ENCODE measurements around the gene TTLL11. TPM values are rescaled to one million over a fixed set of nuclear protein-coding genes. Genes with fewer than 3 reads are reported as not detected.

The TTLL11 gene
- total RNA-seq, 4 donors from 2014 or later: 7.9 to 14.4 (median 9.7) TPM

DNA sequence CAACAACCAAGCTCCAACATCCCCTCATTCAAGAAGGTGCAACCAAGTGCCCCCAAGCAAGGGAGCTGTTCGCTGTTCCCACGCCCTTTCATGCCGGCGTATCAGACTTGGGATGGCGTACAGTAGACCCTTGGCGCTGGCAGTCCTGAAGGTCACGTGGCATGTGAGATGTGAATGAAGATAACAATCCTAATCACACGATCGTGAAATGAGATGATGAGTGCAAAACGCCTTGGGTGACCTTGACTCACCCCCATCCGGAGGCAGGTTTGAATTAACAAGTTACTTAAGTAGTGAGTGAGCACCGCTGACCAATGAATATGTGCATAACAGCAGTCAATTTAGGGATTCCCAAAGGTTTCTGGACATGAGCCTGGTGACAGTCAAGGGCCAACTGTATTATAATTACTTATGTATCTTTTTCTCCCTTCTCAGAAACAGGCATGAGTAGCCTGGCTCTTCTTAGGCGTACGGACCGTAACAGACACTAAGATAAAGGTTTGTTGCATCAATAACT is 150.2 kb downstream of the TTLL11 start:
- no peak for TF ChIP-seq POLR2A (IDR thresholded peaks at IDR 0.05)
- TF ChIP-seq, protein P1, sequence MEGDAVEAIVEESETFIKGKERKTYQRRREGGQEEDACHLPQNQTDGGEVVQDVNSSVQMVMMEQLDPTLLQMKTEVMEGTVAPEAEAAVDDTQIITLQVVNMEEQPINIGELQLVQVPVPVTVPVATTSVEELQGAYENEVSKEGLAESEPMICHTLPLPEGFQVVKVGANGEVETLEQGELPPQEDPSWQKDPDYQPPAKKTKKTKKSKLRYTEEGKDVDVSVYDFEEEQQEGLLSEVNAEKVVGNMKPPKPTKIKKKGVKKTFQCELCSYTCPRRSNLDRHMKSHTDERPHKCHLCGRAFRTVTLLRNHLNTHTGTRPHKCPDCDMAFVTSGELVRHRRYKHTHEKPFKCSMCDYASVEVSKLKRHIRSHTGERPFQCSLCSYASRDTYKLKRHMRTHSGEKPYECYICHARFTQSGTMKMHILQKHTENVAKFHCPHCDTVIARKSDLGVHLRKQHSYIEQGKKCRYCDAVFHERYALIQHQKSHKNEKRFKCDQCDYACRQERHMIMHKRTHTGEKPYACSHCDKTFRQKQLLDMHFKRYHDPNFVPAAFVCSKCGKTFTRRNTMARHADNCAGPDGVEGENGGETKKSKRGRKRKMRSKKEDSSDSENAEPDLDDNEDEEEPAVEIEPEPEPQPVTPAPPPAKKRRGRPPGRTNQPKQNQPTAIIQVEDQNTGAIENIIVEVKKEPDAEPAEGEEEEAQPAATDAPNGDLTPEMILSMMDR (IDR thresholded peaks at IDR 0.05): no peak
- intact Hi-C loops (cut with DNase I): no loop called here
- 92 to 96% methylated on average over 15 of the region's 15 CpGs for WGBS, 2 donors
- Histone ChIP-seq H3K4me1 (peaks cover 0 to 9% of the 10 kb centered on the region in 2 donors), H3K27ac (no peak overlapping the region), H3K4me3 (replicated peaks in 1 of 3) (no peak overlapping the region), H3K36me3 (no peaks in the 10 kb centered on the region), H3K27me3 (no peaks in the 10 kb centered on the region), H3K9me3 (no peaks in the 10 kb centered on the region)
- DNase-seq: no peak

DNA sequence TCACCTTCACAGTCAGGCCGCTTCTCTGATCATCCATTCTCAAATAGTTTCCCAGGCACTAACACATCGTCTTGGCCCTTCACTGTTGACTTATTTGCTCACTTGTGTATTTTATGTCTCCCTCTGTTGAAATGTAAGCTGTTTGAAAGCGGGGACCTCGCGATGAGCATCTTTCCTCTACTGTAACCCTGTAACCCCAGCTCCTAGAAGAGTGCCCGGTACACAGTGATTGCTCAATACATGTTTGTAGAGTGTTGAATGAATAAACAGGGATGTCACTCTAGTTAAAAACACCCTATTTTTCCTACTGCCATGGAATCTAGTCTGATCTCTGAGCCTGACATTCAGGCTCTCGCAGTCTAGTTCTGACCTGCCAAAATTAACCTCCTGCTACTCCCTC is 150.8 kb downstream of the TTLL11 start:
- DNase-seq: no peak
- Histone ChIP-seq H3K27me3 (no peaks in the 10 kb centered on the region), H3K4me3 (replicated peaks in 1 of 3) (no peak overlapping the region), H3K4me1 (peaks cover 0 to 5% of the 10 kb centered on the region in 2 donors), H3K36me3 (no peaks in the 10 kb centered on the region), H3K27ac (no peak overlapping the region), H3K9me3 (no peaks in the 10 kb centered on the region)
- WGBS, 2 donors: 93 to 95% methylated on average over 7 of the region's 7 CpGs
- intact Hi-C loops (cut with DNase I): no loop called here
- TF ChIP-seq, protein P1 (IDR thresholded peaks at IDR 0.05): no peak
- no peak for TF ChIP-seq POLR2A (IDR thresholded peaks at IDR 0.05)

DNA sequence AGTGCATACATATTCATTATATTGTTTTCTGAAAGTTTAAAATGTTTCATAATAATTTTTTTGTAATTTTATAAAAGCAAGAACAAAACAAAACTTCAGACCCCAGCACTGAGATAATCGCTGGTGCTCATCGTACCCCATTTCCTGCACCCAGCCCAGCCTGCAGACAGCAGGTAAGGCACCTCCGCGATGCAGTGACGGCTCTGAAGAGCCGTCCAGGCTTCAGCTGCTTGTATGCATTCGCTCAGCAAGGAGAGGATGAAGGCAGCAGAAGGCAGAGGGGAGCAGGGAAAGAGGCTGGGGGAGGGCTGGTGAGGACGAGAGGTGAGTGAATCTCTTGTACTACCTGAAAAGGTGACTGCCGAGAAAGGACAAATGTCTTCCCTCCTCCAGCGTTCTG is 153.5 kb downstream of the TTLL11 start:
- Histone ChIP-seq H3K4me3 (replicated peaks in 1 of 3) (no peak overlapping the region), H3K9me3 (no peaks in the 10 kb centered on the region), H3K27me3 (no peaks in the 10 kb centered on the region), H3K27ac (no peak overlapping the region), H3K4me1 (peaks cover 5 to 13% of the 10 kb centered on the region in 2 donors), H3K36me3 (no peaks in the 10 kb centered on the region)
- WGBS, 2 donors: 75 to 78% methylated on average over 10 of the region's 10 CpGs
- TF ChIP-seq, protein P1 (IDR thresholded peaks at IDR 0.05): no peak
- no peak for TF ChIP-seq POLR2A (IDR thresholded peaks at IDR 0.05)
- no peak for DNase-seq
- intact Hi-C loops (cut with DNase I): no loop called here

DNA sequence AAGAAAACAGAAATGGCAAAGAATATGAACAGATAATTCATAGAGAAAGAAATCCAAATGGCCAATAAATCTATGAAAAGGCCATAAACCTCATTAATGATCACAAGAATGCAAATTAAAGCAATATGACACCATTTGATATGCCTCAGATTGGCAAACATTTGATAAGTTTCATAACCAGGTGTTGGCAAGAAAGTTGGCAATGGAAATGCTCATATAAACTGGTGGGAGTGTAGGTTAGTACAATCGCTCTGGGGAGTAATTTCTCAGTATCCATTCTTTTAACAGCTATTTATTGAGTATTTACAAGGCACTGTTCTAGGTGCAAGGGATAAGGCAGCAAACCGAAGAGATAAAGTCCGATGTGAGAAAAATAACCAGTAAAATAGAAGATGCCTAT is 154.5 kb downstream of the TTLL11 start:
- no peak overlapping the region for H3K4me3 ChIP-seq (replicated peaks in 1 of 3)

DNA sequence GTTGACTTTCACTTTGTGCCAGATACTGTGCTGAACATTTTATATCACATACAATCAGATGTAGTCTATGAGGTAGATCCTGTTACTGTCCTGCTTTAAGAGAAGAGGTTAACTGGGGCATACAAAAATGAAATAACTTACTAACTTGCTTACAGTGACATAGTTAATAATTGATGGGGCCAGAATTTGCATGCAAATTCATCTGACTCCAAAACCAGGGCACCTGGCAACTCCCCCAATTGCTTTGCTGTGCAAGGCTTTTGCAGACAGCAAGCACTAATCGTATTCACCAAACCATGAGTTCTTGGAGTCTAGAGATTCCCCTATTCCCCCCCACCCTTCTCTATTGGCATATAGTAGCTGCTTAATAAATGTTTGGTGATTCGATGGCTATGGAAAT is 155.9 kb downstream of the TTLL11 start:
- TF ChIP-seq, protein P1 (IDR thresholded peaks at IDR 0.05): no peak
- TF ChIP-seq POLR2A (IDR thresholded peaks at IDR 0.05): no peak
- Histone ChIP-seq H3K4me1 (peaks cover 5 to 16% of the 10 kb centered on the region in 2 donors), H3K27me3 (no peaks in the 10 kb centered on the region), H3K9me3 (no peaks in the 10 kb centered on the region), H3K36me3 (no peaks in the 10 kb centered on the region), H3K4me3 (replicated peaks in 1 of 3) (no peak overlapping the region), H3K27ac (no peak overlapping the region)
- WGBS, 2 donors: 95 to 97% methylated on average over 2 of the region's 2 CpGs
- intact Hi-C loops (cut with DNase I): no loop called here
- DNase-seq: no peak

More for the DNA sequence above, 154.5 kb downstream of the TTLL11 start:
- intact Hi-C loops (cut with DNase I): no loop called here
- H3K9me3 ChIP-seq: no peaks in the 10 kb centered on the region
- H3K4me1 ChIP-seq: peaks cover 5 to 16% of the 10 kb centered on the region in 2 donors
- no peak overlapping the region for H3K27ac ChIP-seq
- no peak for DNase-seq
- no peaks in the 10 kb centered on the region for H3K36me3 ChIP-seq
- 94 to 97% methylated on average over 3 of the region's 3 CpGs for WGBS, 2 donors
- H3K27me3 ChIP-seq: no peaks in the 10 kb centered on the region
- TF ChIP-seq POLR2A (IDR thresholded peaks at IDR 0.05): no peak
- TF ChIP-seq, protein P1 (IDR thresholded peaks at IDR 0.05): no peak
